Parathyroid adenoma (tissue), 2 donors: ENCODE results near the gene USP14.

Experiments used
- H2AFZ ChIP-seq: fragments of 300-600 bp; sonication (generic); one replicate; pipeline ENCODE4 v1.7.0; 2017; ENCODE audit warnings: antibody characterized with exemption, mild to moderate bottlenecking
- H3K27ac ChIP-seq: fragments of 300-600 bp; sonication (generic); one replicate; pipeline ENCODE4 v1.7.0; 2017
- H3K27me3 ChIP-seq: fragments of 300-600 bp; sonication (generic); one replicate; pipeline ENCODE4 v1.7.0; 2017; ENCODE audit warnings: low read length; ENCODE audit not compliant: control insufficient read depth, insufficient read depth
- H3K36me3 ChIP-seq: fragments of 300-600 bp; sonication (generic); one replicate; pipeline ENCODE4 v1.7.0; 2017; ENCODE audit warnings: low read length; ENCODE audit not compliant: control insufficient read depth, insufficient read depth
- H3K4me1 ChIP-seq: fragments of 300-600 bp; sonication (generic); one replicate; pipeline ENCODE4 v1.7.0; 2017; ENCODE audit warnings: control low read depth
- H3K4me2 ChIP-seq: fragments of 300-600 bp; sonication (generic); one replicate; pipeline ENCODE4 v1.7.0; 2017; ENCODE audit warnings: low read length
- H3K4me3 ChIP-seq: fragments of 300-600 bp; sonication (generic); one replicate; pipeline ENCODE4 v1.7.0; 2017; ENCODE audit warnings: low read depth, low read length
- H3K79me2 ChIP-seq: fragments of 300-600 bp; sonication (generic); one replicate; pipeline ENCODE4 v1.7.0; 2017; ENCODE audit warnings: control low read depth
- H3K9ac ChIP-seq: fragments of 300-600 bp; sonication (generic); one replicate; pipeline ENCODE4 v1.7.0; 2017; ENCODE audit warnings: mild to moderate bottlenecking
- H3K9me3 ChIP-seq: fragments of 300-600 bp; sonication (generic); one replicate; pipeline ENCODE4 v1.7.0; 2017; ENCODE audit warnings: low read length; ENCODE audit not compliant: control insufficient read depth
- CTCF ChIP-seq: fragments of 300-600 bp; sonication (generic); IDR thresholded peaks from one replicate; pipeline ENCODE4 v1.7.0; 2017; ENCODE audit warnings: antibody characterized with exemption, mild to moderate bottlenecking
- donor health status: primary hyperparathyroidism.

USP14 gene

GRCh38 chr18:210733-211132 lies 52.4 kb downstream of the USP14 start:
- no peak for TF ChIP-seq CTCF
- no peaks in the 10 kb centered on the region for H3K36me3 ChIP-seq

GRCh38 chr18:211582-211981 lies 53.2 kb downstream of the USP14 start:
- Histone ChIP-seq H3K27me3 (no peaks in the 10 kb centered on the region), H2AFZ (no peak overlapping the region), H3K79me2 (peaks cover under 1% of the 10 kb centered on the region), H3K4me1 (peaks cover 7% of the 10 kb centered on the region), H3K4me2 (no peak overlapping the region), H3K9ac (no peak overlapping the region), H3K36me3 (no peaks in the 10 kb centered on the region), H3K9me3 (no peaks in the 10 kb centered on the region), H3K27ac (no peak overlapping the region), H3K4me3 (no peak overlapping the region)
- TF ChIP-seq CTCF, result no peak

More at GRCh38 chr18:210733-211132, 52.4 kb downstream of the USP14 start:
- H3K9me3 ChIP-seq, result no peaks in the 10 kb centered on the region
- no peak overlapping the region for H2AFZ ChIP-seq
- H3K27ac ChIP-seq, result no peak overlapping the region
- no peak overlapping the region for H3K9ac ChIP-seq
- no peaks in the 10 kb centered on the region for H3K27me3 ChIP-seq
- peaks cover 7% of the 10 kb centered on the region for H3K4me1 ChIP-seq
- peaks cover 4% of the 10 kb centered on the region for H3K79me2 ChIP-seq
- no peak overlapping the region for H3K4me2 ChIP-seq
- H3K4me3 ChIP-seq, result no peak overlapping the region

GRCh38 chr18:212780-213179 lies 54.4 kb downstream of the USP14 start:
- no peaks in the 10 kb centered on the region for H3K36me3 ChIP-seq
- H3K27me3 ChIP-seq, result no peaks in the 10 kb centered on the region
- no peak for TF ChIP-seq CTCF
- no peaks in the 10 kb centered on the region for H3K79me2 ChIP-seq
- H3K9ac ChIP-seq, result no peak overlapping the region
- H3K4me1 ChIP-seq, result peaks cover 7% of the 10 kb centered on the region
- H2AFZ ChIP-seq, result no peak overlapping the region
- H3K4me2 ChIP-seq, result no peak overlapping the region
- no peak overlapping the region for H3K4me3 ChIP-seq
- no peak overlapping the region for H3K27ac ChIP-seq
- H3K9me3 ChIP-seq, result no peaks in the 10 kb centered on the region

GRCh38 chr18:213505-213904 lies 55.1 kb downstream of the USP14 start:
- Histone ChIP-seq H3K4me3 (no peak overlapping the region), H2AFZ (no peak overlapping the region), H3K9ac (no peak overlapping the region), H3K27ac (no peak overlapping the region), H3K4me1 (peaks cover 7% of the 10 kb centered on the region), H3K4me2 (no peak overlapping the region), H3K27me3 (no peaks in the 10 kb centered on the region), H3K9me3 (no peaks in the 10 kb centered on the region), H3K79me2 (no peaks in the 10 kb centered on the region), H3K36me3 (no peaks in the 10 kb centered on the region)
- TF ChIP-seq CTCF, result no peak

- no peak overlapping the region for H3K4me3 ChIP-seq
- TF ChIP-seq CTCF, result no peak
- peaks cover 7% of the 10 kb centered on the region for H3K4me1 ChIP-seq
- no peak overlapping the region for H3K9ac ChIP-seq
- no peaks in the 10 kb centered on the region for H3K9me3 ChIP-seq
- no peaks in the 10 kb centered on the region for H3K27me3 ChIP-seq
- no peak overlapping the region for H3K4me2 ChIP-seq
- no peaks in the 10 kb centered on the region for H3K79me2 ChIP-seq
- H2AFZ ChIP-seq, result no peak overlapping the region
- H3K36me3 ChIP-seq, result no peaks in the 10 kb centered on the region
- no peak overlapping the region for H3K27ac ChIP-seq
These were observed 55.6 kb downstream of the USP14 start for GRCh38 chr18:213966-214365.
